GM13977 (cell line): ENCODE measurements around the gene BLZF1.

Source experiments
- DNase-seq: peaks from one replicate; pipeline ENCODE4 v3.0.0; 2012; ENCODE audit warnings: low spot score
- in situ Hi-C: fragments of 300-500 bp; cut with MboI; formaldehyde crosslinking; loops from one replicate; pipeline ENCODE4 v1.12.0; 2022; ENCODE audit warnings: low sequenced_read_pairs, low pct_unique_long_range_greater_than_20kb, mixed read lengths, inconsistent platforms; ENCODE audit not compliant: unreplicated experiment
- TF ChIP-seq, protein P1 (sequence below): IDR thresholded peaks from 2 replicates; pipeline ENCODE4 v1.5.1; 2012; ENCODE audit warnings: mild to moderate bottlenecking, control low read depth; ENCODE audit not compliant: insufficient read depth; ENCODE audit errors: extremely low read depth, missing control alignments

The BLZF1 gene

DNA sequence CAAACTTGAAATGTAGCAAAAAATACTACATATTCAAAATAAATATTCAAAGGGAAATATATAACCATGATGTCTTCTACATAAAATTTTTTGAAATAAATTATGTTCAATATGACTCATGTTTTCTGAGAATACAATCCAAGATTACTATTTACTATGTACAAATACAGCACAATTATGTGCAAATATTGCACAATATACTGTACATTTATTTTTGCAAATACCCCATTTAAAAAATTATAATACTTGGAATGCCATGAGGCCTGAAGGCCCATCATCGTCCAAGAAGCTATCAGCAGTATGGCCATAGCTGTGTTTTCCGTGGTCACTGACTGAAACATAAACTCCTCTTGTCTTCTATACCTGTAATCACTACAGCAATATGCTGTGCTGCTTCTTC lies 47.0 kb downstream of the BLZF1 start:
- DNase-seq = no peak

DNA sequence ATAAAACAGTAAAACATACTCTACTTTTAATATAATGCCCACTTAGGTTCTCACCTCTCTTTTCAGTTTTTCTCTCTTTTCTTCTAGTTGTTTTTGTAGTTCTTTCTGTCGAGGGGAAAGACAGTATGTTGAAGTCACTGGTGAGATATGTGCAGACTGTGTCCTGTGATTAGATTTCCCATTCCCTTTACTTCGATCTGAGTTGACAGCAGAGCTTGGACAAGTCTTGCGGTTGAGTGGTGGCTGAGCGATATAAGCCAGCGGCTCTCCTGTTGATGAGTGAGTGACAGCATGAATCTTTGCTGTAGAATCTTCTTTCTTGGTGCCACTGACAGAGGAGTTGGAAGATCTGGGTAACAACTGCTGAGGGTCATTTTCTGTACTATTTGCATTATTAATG lies 53.3 kb downstream of the BLZF1 start:
- in situ Hi-C loops = no loop called here
- TF ChIP-seq, protein P1, sequence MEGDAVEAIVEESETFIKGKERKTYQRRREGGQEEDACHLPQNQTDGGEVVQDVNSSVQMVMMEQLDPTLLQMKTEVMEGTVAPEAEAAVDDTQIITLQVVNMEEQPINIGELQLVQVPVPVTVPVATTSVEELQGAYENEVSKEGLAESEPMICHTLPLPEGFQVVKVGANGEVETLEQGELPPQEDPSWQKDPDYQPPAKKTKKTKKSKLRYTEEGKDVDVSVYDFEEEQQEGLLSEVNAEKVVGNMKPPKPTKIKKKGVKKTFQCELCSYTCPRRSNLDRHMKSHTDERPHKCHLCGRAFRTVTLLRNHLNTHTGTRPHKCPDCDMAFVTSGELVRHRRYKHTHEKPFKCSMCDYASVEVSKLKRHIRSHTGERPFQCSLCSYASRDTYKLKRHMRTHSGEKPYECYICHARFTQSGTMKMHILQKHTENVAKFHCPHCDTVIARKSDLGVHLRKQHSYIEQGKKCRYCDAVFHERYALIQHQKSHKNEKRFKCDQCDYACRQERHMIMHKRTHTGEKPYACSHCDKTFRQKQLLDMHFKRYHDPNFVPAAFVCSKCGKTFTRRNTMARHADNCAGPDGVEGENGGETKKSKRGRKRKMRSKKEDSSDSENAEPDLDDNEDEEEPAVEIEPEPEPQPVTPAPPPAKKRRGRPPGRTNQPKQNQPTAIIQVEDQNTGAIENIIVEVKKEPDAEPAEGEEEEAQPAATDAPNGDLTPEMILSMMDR = no peak
- DNase-seq = no peak

More for the DNA sequence above, 47.0 kb downstream of the BLZF1 start:
- in situ Hi-C loops = no loop called here
- TF ChIP-seq, protein P1 = no peak

DNA sequence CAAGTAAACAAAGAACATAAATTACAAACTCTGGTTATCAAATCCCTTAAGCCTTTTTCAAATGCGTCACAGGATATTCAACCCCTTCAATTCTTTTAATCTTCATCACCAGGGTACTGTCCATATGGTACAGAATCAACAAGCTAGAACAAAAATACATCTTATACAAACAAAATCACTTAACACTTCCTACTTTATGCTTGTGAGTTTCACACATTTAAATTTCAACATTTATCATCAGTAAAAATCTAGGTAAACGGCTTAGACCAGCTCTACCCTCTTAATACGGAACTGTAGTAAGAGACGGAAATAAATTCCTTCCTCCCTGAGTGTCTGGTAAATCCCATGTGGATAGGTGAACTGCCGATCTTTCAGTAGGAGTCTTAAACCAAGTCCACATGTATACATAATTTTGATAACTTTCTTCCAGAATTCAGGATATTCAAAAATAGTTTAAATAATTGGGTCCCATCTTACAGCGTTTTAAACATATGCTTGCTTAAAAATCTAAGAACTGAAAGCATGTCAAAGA lies 58.2 kb downstream of the BLZF1 start:
- TF ChIP-seq, protein P1 = no peak
- in situ Hi-C loops = no loop called here
- no peak for DNase-seq

DNA sequence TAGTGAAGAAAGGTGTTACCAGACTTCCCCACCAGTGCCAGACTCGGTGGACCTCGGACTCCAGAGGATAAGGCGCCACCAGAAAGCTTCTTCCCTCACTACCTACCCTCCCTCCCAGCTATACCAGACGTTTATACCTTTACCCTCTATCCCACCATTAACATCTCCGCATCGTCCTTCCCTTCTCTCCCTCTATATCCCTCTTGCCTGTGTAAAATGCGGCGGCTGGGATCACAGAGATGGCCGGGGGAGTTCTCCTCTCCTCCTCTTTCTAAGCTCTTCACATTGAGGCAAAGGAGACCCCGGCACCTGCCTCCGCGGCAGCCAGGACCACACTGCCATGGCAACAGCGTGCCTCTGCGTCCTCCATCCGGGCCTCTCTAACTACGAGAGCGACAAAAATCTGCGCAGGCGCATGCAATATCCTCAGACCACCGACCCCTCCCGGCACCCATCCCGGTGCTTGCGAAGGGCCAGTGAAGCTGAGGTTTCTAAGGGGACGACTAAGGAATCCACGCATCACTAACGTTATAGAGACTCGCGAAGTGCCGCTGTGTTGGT lies 59.2 kb downstream of the BLZF1 start, which contains the start of gene CCDC181:
CCDC181 (minus strand) TSS at position 394 of the 561 bp plus-strand sequence. CDS start 2,547 bp downstream, outside the sequence.
- in situ Hi-C loops = no loop called here
- TF ChIP-seq, protein P1 = no peak
- peak; percentile 10 for DNase-seq
